SK-N-SH treated with all-trans-retinoic acid at 6 μM for 48 hours (cell line): ENCODE data around the gene SLC7A9.

ENCODE experiments used
- PATZ1 ChIP-seq: fragments of 250-450 bp; sonication (Bioruptor Pico); IDR thresholded peaks from 2 replicates; pipeline ENCODE4 v1.8.0; 2020; ENCODE audit warnings: mild to moderate bottlenecking, moderate library complexity, borderline replicate concordance
- POU6F1 ChIP-seq: fragments of 250-450 bp; sonication (Bioruptor Pico); IDR thresholded peaks from 2 replicates; pipeline ENCODE4 v1.8.0; 2021; ENCODE audit warnings: low read depth, mild to moderate bottlenecking, moderate library complexity, borderline replicate concordance
- SNAI2 ChIP-seq: fragments of 250-450 bp; sonication (Bioruptor Pico); IDR thresholded peaks from 2 replicates; pipeline ENCODE4 v1.5.0; 2020; ENCODE audit warnings: mild to moderate bottlenecking, moderate library complexity
- ZFP3 ChIP-seq: fragments of 250-450 bp; sonication (Bioruptor Pico); IDR thresholded peaks from 2 replicates; pipeline ENCODE4 v1.5.0; 2020; ENCODE audit warnings: mild to moderate bottlenecking, moderate library complexity
- ZNF70 ChIP-seq: fragments of 450-650 bp; formaldehyde crosslinking; IDR thresholded peaks from 2 replicates; pipeline ENCODE4 v1.5.0; 2020; ENCODE audit warnings: mild to moderate bottlenecking, moderate library complexity
- TF ChIP-seq, protein P1 (sequence below): fragments of 250-450 bp; sonication (Bioruptor Pico); IDR thresholded peaks from 2 replicates; pipeline ENCODE4 v1.5.1; 2020; ENCODE audit warnings: low read depth, mild to moderate bottlenecking, moderate library complexity

GRCh38 chr19:32909257-32909656, 39.7 kb upstream of the SLC7A9 start:
- no peak for TF ChIP-seq ZFP3 (CRISPR knock-in tag)
- no peak for TF ChIP-seq POU6F1 (CRISPR knock-in tag)
- TF ChIP-seq, protein P1, sequence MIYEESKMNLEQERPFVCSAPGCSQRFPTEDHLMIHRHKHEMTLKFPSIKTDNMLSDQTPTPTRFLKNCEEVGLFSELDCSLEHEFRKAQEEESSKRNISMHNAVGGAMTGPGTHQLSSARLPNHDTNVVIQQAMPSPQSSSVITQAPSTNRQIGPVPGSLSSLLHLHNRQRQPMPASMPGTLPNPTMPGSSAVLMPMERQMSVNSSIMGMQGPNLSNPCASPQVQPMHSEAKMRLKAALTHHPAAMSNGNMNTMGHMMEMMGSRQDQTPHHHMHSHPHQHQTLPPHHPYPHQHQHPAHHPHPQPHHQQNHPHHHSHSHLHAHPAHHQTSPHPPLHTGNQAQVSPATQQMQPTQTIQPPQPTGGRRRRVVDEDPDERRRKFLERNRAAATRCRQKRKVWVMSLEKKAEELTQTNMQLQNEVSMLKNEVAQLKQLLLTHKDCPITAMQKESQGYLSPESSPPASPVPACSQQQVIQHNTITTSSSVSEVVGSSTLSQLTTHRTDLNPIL (CRISPR knock-in tag), result no peak
- no peak for TF ChIP-seq ZNF70
- no peak for TF ChIP-seq PATZ1
- no peak for TF ChIP-seq SNAI2 (CRISPR knock-in tag)
